Amniotic stem cell (primary cell): Measurements from ENCODE around the gene CTRB2.

Source experiments
- DNase-seq: peaks from one replicate; lab custom pipeline; 2025; lab: John Stamatoyannopoulos, UW

CTRB2 gene

GRCh38 chr16:75206749-75207451 is at the start of gene CTRB2:
Gene CTRB2, minus strand, starts transcription at chr16:75207161. Its CDS starts 20 bp downstream, at chr16:75207141.
- no peak for DNase-seq

DNA sequence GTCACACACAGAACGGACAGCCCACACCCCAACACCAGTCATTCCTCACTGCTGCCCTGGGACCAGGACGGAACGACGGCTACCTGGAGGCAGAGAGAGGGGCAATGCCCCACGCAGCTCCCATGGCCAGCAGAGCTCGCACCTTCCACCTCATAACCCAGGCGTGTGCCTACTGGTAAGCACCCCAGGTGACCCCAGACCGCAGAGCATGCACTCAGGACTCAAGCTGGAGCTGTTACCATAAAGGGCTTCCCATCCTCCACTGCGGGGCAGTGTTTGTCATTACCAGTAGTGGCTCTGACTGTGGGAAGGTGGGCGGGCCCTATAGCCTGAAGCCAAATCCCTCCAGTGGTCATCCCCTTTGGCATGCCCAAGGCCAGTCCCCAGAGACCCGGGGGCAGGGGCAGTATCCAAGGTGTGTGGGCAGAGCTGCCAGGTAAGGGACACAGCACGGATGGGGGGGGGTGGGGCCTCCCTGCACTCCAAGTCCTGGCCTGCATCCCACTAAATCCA is 49.2 kb upstream of the CTRB2 start:
- no peak for DNase-seq

DNA sequence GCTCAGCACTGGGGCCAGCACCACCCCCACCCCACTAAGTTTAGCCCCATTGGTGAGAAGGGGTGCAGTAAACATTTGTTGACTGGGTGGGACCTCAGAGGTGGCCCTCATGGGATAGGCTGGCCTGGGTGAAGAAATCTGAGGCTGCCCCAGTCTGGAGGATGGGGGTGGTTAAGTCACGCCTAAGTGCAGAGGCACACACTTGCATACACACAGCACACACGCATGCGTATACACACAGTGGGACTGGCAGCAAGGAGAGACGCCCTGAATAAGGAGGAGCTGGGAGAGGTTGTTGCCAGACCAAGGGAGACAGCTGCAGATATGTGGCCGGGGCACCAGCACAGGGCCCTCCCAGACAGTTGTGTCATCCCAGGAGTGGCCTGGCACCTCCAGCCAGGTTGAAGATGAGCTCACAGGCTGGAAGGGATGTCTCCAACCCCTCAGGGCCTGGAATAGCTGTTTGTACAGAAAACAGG is 47.4 kb upstream of the CTRB2 start:
- no peak for DNase-seq

DNA sequence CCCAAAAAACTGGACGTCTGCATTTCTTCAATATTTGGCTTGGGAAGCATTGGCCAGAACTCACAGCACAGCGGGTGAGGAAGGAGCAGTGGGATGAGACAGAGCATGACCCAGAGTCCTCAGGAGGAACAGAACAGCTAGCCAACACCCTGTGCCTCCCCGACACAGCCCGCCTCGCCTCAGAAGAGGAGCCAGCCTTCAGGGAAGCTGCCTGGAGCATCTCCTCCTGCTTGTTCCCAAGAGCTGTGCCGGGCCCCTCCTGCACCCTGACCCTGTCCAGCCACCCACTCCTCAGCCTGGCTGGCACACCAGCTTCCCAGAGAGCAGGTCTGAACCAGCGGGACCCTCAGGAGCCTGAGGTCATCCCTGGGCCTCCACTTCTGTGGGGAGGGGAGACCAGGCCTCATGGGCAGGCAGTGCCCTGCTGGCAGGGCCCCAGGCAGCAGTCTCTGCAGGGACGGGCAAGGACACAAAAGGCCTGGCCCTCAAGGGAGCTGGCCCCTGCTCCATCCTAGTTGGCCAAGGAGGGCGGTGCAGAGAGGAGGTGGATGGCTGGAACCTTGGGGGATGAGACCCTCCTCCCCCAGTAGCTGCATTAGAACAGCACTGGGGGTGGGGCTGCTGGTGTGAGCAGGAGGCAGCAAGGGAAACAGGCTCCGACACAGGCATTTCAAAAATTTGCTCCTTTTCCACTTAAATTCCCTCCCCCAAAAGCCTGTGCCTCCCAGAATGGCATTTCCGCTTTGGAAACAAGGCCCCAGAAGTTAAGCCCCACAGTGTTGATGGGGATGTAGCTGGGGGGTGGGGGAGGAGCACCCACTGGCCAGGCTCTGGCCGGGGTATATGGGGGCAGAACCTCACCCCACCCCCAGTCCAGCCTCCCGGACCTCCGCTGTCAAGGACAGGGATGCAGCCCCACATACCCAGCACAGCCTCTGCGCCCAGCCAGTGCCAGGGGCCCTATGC is 46.3 kb upstream of the CTRB2 start:
- DNase-seq, result no peak

- DNase-seq, result no peak
These were observed 45.3 kb upstream of the CTRB2 start for GRCh38 chr16:75252049-75252864.

DNA sequence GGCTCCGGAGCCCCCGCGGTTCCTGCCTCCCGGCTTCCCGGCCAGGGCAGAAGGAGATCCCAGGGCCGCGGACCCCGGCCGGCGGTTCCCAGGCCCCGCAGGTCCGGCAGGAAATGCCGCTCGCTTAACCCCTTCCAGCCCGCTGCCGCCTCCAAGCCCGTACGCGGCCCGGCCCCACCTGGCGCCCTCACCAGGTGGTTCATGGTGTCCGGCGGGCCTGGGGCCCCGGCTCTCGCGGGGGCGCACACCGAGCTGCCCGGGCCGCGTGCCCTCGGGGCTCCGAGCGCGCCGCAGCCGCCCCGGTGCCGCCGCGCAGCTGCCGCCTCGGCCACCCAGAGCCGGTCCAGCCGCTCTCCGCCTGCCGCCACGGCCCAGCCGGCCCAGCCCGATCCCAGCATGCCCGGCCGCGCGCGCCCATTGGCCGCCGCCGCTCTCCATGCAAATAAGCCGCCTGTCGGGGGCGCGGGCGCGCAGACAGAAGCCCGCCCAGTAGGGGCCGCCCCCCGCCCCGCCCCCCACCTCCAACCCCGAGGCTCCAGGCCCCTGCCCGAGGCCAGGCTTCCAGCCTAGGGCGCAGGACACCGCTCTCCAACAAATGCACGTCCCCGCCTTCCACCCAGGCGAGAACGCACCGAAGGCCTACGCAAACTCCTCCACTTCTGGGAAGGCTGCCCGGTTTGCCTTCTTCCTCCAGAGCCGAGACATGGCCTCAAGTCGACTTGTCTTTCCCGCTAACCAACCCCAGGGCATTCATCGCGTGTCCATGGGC is 44.5 kb upstream of the CTRB2 start, which contains the start of gene BCAR1:
Gene BCAR1 (minus strand): TSS at position 345 of the 769 bp plus-strand sequence. CDS start 142 bp downstream, at position 203.
- DNase-seq, result peak; percentile 89

GRCh38 chr16:75250809-75251279 is 43.9 kb upstream of the CTRB2 start:
- no peak for DNase-seq

DNA sequence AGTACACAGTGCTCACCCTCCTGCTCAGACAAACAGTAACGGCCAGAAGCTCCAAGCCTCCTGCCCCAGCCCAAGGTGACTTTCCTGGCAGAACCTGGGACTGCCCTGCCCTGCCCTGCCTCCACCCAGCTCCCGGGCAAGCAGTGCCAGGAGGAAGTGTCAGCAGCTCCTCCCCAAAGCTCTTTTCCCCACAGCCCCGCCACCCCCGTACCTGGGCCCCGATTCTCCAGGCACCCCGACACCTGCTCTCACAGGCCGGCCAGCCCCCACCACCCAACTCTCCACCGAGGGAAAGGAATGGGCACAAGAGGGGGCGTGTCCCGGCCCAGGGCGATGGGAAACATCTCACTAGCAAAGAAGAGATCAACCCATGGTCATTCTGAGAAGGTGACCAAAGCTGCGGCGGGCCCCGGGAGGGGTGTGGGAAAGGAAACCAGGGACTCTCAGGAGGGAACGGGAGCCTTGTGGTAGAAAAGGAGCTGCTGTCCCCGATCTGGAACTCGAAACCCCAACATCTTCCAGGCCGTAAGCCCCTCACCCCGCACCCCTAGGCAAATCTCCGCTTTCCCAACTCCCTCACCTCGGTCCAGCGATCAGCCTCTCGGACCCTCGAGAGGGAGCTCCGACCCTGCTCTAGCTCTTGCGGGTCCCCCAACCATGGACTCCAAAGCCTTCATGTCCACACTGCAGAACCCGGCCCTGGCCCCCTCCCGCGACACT is 43.3 kb upstream of the CTRB2 start:
- DNase-seq, result no peak

DNA sequence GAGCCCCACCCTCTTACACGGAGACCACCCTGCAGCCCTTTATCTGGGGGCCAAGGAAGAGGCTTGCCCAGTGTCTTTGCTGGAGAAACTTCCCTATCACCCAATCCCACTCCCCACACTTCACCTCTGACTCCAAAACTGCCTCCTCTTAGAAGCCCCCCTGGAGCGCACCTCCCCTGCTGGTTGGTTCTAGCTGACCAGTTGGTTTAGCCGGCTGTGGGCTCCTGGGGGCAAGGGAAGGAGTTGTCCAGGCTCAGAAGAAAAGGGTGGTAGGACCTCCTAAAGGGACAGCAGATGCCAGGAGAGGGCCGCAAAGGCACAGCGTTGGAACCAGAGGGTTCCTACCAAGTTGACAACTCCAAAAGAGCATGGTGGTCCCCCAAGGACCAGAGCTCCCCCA is 42.5 kb upstream of the CTRB2 start:
- no peak for DNase-seq

GRCh38 chr16:75248536-75249380 is 41.8 kb upstream of the CTRB2 start:
- no peak for DNase-seq

- DNase-seq, result no peak
These were observed 41.2 kb upstream of the CTRB2 start for GRCh38 chr16:75248142-75248535.

DNA sequence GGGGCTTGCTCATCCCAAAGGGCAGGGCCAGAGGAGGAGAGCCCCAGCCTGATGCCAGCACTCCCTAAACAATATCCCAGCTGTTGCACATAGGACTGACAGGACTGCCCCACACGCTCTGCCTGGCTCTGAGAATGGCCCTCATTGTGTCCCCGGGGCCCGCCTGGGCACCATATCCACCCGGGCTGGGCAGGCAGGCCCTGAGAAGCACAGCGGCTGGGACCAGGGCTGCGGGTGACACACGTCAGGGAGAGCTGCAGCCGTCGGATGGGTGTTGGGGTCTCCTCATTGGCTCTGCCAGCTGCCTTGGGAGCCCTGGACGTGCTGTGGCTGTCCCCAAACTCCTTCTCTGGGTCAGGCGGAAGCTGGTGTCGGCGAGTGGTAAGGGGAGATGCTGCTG is 40.3 kb upstream of the CTRB2 start:
- no peak for DNase-seq

DNA sequence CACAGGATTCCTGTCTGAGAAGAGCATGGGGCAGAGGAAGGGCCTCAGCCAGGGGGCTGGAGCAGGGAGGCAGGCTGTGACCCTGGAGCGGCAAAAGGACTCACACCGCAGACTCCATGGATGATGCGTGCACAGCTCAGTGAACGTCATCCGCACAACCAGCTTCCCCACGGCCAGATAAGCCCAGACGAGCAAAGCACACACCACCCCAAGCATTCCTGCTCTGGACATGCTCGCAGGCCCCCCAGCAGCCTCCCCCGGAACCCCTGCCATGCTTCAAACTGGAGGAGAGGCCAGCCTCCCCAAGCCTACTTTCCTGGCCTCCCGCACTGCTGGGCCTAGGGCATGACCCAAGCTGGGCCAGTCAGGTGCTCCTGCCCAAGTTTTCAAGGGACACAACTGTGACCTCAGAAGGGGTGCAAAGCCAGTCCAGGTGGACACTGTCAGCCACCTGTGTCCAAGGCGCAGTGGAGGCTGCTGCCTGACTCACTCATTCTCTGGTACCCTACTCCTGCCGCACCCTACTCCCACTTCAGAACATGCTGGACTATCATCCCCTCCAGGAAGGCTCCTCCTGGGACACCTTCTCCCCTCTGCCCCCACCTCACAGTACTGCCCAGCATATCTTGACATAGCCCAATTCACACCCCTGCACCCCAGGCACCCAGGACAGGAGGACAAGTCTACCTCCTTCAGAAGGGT is 39.7 kb upstream of the CTRB2 start:
- no peak for DNase-seq

DNA sequence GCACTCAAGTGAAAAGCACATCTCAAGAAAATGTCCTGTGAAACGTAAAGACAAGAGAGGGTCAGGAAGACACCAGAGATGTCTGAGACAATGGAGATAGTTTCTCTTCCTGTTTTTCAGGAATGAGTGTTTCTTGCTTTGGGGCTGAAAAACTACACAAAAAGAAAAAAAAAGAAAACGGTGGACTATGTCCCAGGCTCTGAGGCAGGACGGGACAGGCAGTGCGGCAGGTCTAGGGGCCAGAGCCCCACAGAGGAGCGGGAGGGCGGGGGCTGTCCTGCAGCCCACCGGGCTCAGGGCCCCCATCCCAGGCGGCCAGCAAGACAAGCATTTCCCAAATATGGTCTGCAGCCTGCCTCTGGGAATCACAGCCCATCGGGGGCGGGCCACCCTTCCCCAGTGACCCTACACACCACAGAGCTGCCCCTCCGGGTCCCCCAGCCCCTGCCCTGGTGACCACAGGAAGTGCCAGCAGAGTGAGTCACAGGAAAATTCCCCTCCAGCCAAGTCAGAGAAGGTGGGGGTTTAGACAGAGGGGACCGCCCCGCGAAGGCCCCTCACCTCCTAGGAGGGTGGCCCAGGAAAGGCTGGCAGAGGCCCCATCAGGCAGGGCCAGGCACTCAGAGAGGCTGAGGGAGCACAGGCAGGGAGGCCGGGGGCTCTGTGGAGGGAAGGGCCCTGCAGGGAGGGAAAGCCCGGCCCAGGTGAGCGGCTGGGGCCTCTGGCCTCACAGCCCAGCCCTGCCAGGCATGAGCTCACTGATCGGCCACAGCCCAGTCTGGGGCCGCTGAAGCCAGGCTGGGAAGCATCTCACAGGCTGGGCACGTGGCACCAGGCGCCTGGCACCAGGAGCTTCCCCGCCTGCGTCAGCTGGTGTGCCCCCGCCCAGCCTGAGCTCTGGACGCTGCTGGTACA is 38.1 kb upstream of the CTRB2 start:
- peak; percentile 85 for DNase-seq

DNA sequence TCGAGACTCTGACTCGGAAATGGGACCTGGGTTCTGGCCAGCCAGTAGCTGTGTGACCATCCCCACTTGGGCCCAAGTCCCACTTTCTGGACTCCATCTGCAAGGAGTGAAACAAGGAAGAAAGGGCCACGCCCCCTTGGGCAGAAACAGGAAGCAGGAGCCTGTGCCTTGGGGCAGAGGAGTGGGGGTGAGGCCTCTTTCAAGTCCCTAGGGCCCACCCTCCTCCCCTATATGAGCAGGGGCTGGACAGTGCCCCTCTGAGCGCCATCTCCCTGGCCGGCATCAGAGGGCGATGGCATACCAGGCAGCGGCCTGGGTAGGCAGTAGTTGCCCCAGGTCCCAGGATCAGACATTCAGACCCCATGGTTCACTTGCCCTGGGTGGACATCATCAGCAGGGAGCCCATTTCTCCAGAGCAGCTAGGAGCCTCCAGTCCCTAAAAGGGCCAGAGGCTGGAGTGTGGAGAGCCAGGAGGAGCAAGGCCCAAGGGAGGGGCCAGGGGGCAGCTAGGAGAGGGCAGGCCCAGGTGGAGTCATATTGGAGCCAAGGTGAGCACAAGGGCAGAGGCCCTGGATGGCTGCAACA is 37.4 kb upstream of the CTRB2 start:
- no peak for DNase-seq

DNA sequence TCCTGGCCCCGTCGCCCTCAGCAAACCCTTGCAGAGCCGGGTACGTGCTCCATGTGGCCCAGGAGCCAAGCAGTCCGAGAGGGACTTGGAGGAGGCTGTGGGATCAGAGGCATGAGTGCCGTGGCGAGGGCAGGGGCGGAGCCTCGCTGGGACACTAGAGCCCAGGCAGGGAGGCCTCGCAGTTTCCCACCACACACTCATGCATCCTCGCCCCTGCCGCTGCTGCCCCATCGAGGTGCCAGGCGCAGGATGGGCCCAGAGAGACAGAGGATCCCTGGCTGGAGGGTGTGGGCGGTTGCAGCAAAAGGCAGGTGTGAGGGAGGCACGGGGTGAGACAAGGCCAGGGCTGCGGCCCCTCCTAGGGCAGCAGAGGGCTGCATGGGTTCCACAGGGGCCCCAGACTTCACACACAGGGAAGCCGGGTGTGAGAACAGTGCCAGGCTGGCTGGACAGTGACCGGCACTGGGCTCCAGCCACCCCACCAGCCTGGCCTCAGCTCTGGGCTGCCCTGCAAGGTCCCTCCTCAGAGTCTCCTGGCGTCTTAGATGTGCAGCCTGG is 36.8 kb upstream of the CTRB2 start:
- no peak for DNase-seq
